Ramos (cell line): ENCODE data around the gene AOPEP.
"Not testable (repeated sequence)": the region's sequence is repeated elsewhere in the genome, so short reads cannot be mapped to it uniquely, and the experiment has no call there.

Source experiments
- in situ Hi-C: fragments of 300-500 bp; cut with MboI; formaldehyde crosslinking; loops from one replicate; pipeline ENCODE4 v1.14.3; 2022; ENCODE audit warnings: low sequenced_read_pairs; ENCODE audit not compliant: unreplicated experiment

Gene AOPEP

GRCh38 chr9:94827584-94828304 lies 101.2 kb downstream of the AOPEP start:
- in situ Hi-C loops = no loop called here

DNA sequence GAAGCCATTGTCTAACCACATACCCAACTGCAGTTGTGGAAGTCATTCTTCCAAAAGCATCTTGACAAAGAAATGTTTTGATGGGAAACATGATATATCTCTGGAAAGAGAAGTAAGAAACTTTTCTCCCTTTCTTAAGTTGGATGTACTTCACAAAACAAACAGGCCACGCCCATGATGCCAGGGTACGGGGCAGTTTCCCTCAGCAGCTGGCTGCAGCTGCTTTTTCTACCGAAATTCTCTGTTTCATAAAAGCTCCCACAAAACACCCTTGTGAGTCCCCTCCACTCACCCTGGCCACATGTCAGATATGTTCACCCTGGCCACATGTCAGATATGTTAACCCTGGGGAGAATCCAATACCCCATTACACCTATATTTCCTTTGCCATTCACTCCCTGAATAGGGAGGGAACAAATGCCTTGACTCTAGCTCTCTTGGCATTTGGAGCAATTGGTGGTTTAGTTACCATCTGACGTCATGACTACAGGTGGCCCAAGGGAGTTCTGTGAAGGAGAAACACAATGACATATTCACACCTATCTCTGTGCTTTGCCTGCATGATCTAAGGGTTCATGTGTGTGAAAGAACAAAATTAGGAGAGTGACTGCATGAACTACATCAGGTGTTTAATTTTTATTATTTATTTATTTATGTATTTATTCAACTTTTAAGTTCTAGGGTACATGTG lies 103.0 kb downstream of the AOPEP start:
- in situ Hi-C loops = no loop called here

- in situ Hi-C loops = not testable (repeated sequence)
Observed at GRCh38 chr9:94830071-94830604, 103.6 kb downstream of the AOPEP start.

DNA sequence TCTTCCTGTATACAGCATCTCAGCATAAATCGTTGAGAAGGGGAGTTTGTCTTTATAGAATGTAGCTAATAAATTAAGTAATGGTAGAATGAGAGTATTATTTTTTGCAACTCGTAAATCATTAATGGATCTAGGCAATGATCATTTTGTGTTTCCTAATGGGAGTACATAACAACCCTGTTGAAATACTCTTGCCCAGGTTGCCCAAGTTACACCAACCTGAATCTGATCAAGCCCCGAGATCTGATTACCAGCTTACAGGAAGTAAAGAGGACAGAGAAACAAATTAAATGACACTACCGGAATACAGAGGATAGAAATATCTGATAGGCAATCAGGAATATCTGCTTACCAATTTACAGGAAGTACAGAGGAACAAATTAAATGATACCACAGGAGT lies 107.3 kb downstream of the AOPEP start:
- in situ Hi-C loops = no loop called here

DNA sequence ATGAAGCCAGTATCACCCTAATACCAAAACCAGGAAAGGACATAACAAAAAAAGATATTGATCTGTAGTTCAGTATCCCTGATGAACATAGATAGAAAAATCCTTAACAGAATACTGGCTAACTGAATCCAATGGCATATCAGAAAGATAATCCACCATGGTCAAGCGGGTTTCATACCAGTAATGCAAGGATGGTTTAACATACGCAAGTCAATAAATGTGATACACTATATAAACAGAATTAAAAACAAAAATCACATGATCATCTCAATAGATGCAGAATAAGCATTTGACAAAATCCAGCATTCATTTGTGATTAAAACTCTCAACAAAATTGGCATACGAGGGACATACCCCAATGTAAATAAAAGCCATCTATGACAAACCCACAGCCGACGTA lies 110.9 kb downstream of the AOPEP start:
- in situ Hi-C loops = no loop called here

DNA sequence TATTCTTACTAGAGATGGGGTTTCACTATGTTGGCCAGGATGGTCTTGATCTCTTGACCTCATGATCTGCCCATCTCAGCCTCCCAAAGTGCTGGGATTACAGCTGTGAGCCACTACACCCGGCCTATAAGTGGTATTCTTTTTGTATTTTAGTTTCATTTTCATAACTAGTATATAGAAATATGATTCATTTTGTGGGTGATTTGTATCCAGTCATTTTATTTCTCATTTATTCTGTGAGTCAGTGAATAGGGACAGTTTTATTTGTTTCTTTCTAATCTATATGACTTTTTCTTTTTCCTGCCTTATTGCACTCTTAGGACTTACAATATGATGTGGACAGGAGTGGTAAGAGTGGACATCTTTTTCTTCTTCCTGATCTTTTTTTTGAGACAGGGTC lies 112.9 kb downstream of the AOPEP start:
- in situ Hi-C loops = no loop called here

DNA sequence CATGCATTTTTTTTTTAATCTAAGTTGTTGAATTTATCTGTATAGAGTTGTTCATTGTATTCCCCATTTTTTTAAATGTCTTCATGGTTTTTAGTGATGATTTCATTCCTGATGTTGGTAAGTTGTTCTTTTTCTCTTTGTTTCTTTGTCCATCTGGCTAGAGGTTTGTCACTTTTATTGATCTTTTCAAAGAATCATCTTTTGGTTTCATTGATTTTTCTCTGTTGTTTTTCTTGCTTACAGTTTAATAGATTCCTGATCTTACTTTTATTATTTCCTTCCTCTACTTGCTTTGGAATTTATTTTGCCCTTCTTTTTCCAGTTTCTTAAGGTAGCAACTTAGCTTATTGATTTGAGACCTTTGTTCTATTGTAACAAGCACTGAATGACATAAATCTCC lies 114.2 kb downstream of the AOPEP start:
- in situ Hi-C loops = no loop called here

GRCh38 chr9:94843134-94843533 lies 116.6 kb downstream of the AOPEP start:
- in situ Hi-C loops = no loop called here

GRCh38 chr9:94846739-94847138 lies 120.2 kb downstream of the AOPEP start:
- in situ Hi-C loops = no loop called here

GRCh38 chr9:94847486-94847885 lies 121.0 kb downstream of the AOPEP start:
- in situ Hi-C loops = no loop called here

GRCh38 chr9:94848791-94849190 lies 122.3 kb downstream of the AOPEP start:
- in situ Hi-C loops = not testable (repeated sequence)

GRCh38 chr9:94850540-94851434 lies 124.3 kb downstream of the AOPEP start:
- in situ Hi-C loops = no loop called here

DNA sequence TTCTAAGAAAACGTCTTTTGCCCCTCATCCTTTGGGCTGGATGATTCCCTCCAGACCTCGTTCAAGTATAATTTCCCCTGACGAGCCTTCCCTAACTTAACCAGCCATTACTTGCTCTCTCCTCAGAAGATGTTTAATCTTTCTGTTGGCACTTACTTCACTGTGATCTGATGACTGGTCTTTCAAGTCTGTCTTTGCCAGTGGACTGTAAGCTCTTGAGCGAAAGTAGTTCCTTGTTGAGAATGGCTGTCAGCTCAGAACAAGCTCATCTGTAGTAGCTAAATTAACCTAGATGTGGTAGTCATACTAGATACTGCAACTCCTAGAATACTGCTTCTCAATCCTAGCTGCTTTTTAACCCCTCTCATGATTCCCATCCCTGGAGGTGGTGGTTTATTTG lies 125.0 kb downstream of the AOPEP start:
- in situ Hi-C loops = no loop called here

DNA sequence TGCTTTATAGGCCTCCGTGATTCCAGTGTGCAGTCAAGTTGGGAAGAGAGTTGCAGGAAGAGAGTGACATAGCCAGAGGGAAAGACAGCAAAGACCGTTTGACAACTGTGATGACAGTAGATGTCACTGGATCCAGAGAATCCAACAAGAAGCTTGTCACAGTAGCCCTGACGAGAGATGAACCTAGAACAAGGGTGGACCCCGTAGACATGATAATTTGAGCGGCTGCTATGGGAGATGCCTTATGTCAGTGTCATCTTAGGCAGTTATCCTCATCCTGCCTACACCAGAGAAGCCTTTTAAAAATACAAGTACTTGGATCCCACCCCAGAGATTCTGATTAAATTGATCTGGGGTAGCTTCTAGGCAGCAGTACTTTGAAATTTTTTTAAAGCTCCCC lies 125.4 kb downstream of the AOPEP start:
- in situ Hi-C loops = no loop called here

DNA sequence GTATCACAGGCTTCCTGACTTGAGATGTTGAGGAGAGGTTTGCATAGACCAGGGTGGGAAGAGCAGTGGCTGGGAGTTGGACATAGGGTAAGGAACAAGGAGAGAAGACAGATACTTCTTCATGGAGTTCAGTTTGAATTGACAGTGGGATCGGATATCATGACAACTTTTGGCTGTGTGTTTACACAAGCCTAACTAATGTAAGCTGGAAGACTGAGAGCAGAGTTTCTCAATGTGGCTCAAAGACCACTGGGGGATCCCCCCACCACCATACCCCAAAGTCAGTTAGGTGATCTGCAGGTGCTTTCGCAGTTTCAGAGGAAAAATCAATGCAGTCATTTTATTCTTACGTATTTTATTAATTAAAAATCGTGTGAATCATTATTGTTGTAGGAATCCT lies 125.9 kb downstream of the AOPEP start:
- in situ Hi-C loops = no loop called here

GRCh38 chr9:94853887-94854286 lies 127.4 kb downstream of the AOPEP start:
- in situ Hi-C loops = no loop called here

- in situ Hi-C loops = no loop called here
Observed at GRCh38 chr9:94855903-94856302, 129.4 kb downstream of the AOPEP start.

DNA sequence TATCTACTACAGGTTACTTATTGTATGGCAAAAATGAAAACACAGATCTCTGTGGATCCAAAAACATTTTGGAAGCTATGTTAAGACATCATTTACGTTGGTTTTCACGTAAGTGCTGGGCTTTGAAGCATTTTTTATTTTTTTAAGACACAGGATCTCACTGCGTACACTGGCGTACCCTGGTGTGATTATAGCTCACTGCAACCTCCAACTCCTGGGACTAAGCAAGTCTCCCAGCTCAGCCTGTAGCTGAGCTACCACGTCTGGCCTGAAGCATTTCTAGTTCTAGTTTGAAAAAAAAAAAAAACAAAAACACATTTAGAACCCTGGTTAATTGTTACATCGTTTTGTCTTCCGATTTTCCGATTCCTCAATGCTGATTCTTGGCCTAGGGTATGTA lies 131.3 kb downstream of the AOPEP start:
- in situ Hi-C loops = no loop called here

GRCh38 chr9:94859226-94859625 lies 132.7 kb downstream of the AOPEP start:
- in situ Hi-C loops = no loop called here

- in situ Hi-C loops = no loop called here
Observed at GRCh38 chr9:94859891-94860290, 133.4 kb downstream of the AOPEP start.
